NCI-H510A (cell line): ENCODE measurements around the gene CNGB1.
"Not testable (repeated sequence)": the region's sequence is repeated elsewhere in the genome, so short reads cannot be mapped to it uniquely, and the experiment has no call there.

Source experiments
- DNase-seq: peaks from one replicate; lab custom pipeline; 2025; lab: John Stamatoyannopoulos, UW

The CNGB1 gene

GRCh38 chr16:57926041-57926440 lies 44.9 kb downstream of the CNGB1 start:
- DNase-seq: no peak

GRCh38 chr16:57925310-57925709 lies 45.6 kb downstream of the CNGB1 start:
- DNase-seq: no peak

- DNase-seq: no peak
These were observed 46.4 kb downstream of the CNGB1 start for GRCh38 chr16:57924514-57924913.

- DNase-seq: no peak
These were observed 47.1 kb downstream of the CNGB1 start for GRCh38 chr16:57923841-57924240.

GRCh38 chr16:57923418-57923817 lies 47.5 kb downstream of the CNGB1 start:
- DNase-seq: no peak

- DNase-seq: no peak
These were observed 50.1 kb downstream of the CNGB1 start for GRCh38 chr16:57920880-57921229.

GRCh38 chr16:57920215-57920879 lies 50.6 kb downstream of the CNGB1 start:
- no peak for DNase-seq

- no peak for DNase-seq
These were observed 51.9 kb downstream of the CNGB1 start for GRCh38 chr16:57918994-57919393.

- no peak for DNase-seq
These were observed 52.5 kb downstream of the CNGB1 start for GRCh38 chr16:57918444-57918843.

GRCh38 chr16:57917929-57918328 lies 53.0 kb downstream of the CNGB1 start:
- not testable (repeated sequence) for DNase-seq

GRCh38 chr16:57917489-57917888 lies 53.4 kb downstream of the CNGB1 start:
- not testable (repeated sequence) for DNase-seq

GRCh38 chr16:57916735-57917438 lies 54.0 kb downstream of the CNGB1 start:
- no peak for DNase-seq

- DNase-seq: no peak
These were observed 55.0 kb downstream of the CNGB1 start for GRCh38 chr16:57915811-57916488.

- DNase-seq: no peak
These were observed 55.7 kb downstream of the CNGB1 start for GRCh38 chr16:57915267-57915666.

GRCh38 chr16:57914244-57915173 lies 56.4 kb downstream of the CNGB1 start:
- no peak for DNase-seq

GRCh38 chr16:57912529-57913260 lies 58.2 kb downstream of the CNGB1 start:
- DNase-seq: no peak

- DNase-seq: no peak
These were observed 59.2 kb downstream of the CNGB1 start for GRCh38 chr16:57911743-57912142.

- DNase-seq: no peak
These were observed 60.2 kb downstream of the CNGB1 start for GRCh38 chr16:57910696-57911095.

- no peak for DNase-seq
These were observed 62.4 kb downstream of the CNGB1 start for GRCh38 chr16:57908409-57908987.

- DNase-seq: no peak
These were observed 64.3 kb downstream of the CNGB1 start for GRCh38 chr16:57906382-57907316.
